HEK293 (cell line): ENCODE results near the gene TEAD2.

Source experiments
- CTCF ChIP-seq: fragments of 450-650 bp; formaldehyde crosslinking; IDR thresholded peaks from 2 replicates; pipeline ENCODE4 v1.5.1; 2016; ENCODE audit warnings: missing biosample characterization, missing genetic modification characterization
- GLI2 ChIP-seq: fragments of 450-650 bp; formaldehyde crosslinking; IDR thresholded peaks from 2 replicates; pipeline ENCODE4; 2017; ENCODE audit warnings: missing biosample characterization, missing genetic modification characterization, low read depth, borderline replicate concordance
- PRDM1 ChIP-seq: fragments of 450-650 bp; formaldehyde crosslinking; IDR thresholded peaks from 2 replicates; pipeline ENCODE4; 2016; ENCODE audit warnings: missing biosample characterization, missing genetic modification characterization
- SP2 ChIP-seq: fragments of 450-650 bp; formaldehyde crosslinking; IDR thresholded peaks from 2 replicates; pipeline ENCODE4 v1.5.1; 2016; ENCODE audit warnings: missing biosample characterization, missing genetic modification characterization
- YY1 ChIP-seq: fragments of 450-650 bp; formaldehyde crosslinking; IDR thresholded peaks from 2 replicates; pipeline ENCODE4 v1.5.1; 2018; ENCODE audit warnings: missing biosample characterization, missing genetic modification characterization
- ZBTB48 ChIP-seq: fragments of 450-650 bp; formaldehyde crosslinking; IDR thresholded peaks from 2 replicates; pipeline ENCODE4 v1.5.1; 2016; ENCODE audit warnings: missing biosample characterization, missing genetic modification characterization
- ZNF121 ChIP-seq: fragments of 450-650 bp; formaldehyde crosslinking; IDR thresholded peaks from 2 replicates; pipeline ENCODE4 v1.5.1; 2016; ENCODE audit warnings: missing biosample characterization, missing genetic modification characterization
- ZNF132 ChIP-seq: fragments of 450-650 bp; formaldehyde crosslinking; IDR thresholded peaks from 2 replicates; pipeline ENCODE4 v1.5.1; 2017; ENCODE audit warnings: missing biosample characterization, missing genetic modification characterization, borderline replicate concordance
- ZNF266 ChIP-seq: fragments of 450-650 bp; formaldehyde crosslinking; IDR thresholded peaks from 2 replicates; pipeline ENCODE4 v1.5.1; 2016; ENCODE audit warnings: missing biosample characterization, missing genetic modification characterization, low read depth
- ZNF274 ChIP-seq, 2 experiments: fragments of 200-500 bp in 1 of 2; fragments of 450-650 bp in 1 of 2; sonication (Bioruptor generic) in 1 of 2; formaldehyde crosslinking in 1 of 2; IDR thresholded peaks; 2 replicates each; pipeline versions ENCODE4 v1.5.1 to v1.6.1; 2014 to 2016; ENCODE audit warnings: borderline replicate concordance in 1 of 2, inconsistent platforms in 1 of 2, low read length in 1 of 2, missing biosample characterization in 1 of 2, missing genetic modification characterization in 1 of 2
- ZNF311 ChIP-seq: fragments of 450-650 bp; formaldehyde crosslinking; IDR thresholded peaks from 2 replicates; pipeline ENCODE4 v1.5.1; 2017; ENCODE audit warnings: missing biosample characterization, missing genetic modification characterization, borderline replicate concordance
- ZNF501 ChIP-seq: fragments of 450-650 bp; formaldehyde crosslinking; IDR thresholded peaks from 2 replicates; pipeline ENCODE4 v1.5.1; 2016; ENCODE audit warnings: missing biosample characterization, missing genetic modification characterization
- TF ChIP-seq, protein P1 (sequence below): fragments of 450-650 bp; formaldehyde crosslinking; IDR thresholded peaks from 2 replicates; pipeline ENCODE4 v1.5.1; 2016; ENCODE audit warnings: missing biosample characterization, missing genetic modification characterization

DNA sequence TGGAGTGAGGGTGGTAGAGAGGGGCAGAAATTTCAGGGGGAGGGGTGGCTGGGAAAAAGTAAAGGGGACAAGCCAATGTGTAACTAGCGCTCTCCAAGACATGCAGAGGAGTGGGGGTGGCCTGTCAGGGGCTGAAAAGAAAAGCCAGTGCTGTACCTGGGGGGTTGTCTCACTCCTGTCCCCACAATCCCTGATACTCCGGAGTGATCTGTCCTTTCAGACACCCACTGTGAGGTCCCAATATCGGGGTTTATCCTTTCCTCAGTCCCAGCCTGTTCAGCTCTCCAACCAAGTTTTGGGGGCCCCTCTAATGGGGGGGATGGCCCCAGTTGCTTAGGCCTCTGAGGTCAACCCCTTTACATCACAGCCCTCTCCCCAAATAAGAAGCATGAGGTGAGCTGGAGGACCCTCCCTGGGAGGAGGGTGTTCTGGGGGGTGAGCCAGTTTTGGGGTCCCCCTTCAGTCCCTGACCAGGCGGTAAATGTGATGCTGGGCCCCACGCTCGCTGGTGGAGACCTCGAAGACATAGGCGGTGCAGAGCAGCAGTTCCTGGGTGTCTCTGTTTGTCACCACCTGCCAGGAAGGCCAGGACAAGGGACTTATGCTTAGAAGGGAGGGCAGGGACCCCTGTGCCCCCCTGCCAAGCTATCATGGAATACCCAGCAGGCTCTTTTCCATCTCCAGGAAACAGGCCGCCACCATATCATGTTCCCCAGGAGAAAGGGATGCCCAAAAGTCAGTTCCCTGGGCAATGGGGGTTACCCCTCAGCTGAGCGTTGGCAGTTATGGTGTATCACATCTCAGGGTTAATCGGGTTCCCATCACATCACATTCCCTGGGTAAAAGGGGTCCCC, 21.1 kb downstream of the TEAD2 start:
- TF ChIP-seq YY1 (no peak), CTCF (tag by site-specific recombination) (no peak), ZNF132 (tag by site-specific recombination) (no peak), ZNF501 (no peak), SP2 (tag by site-specific recombination) (no peak), PRDM1 (tag by site-specific recombination) (no peak), ZNF266 (tag by site-specific recombination) (no peak), ZNF121 (tag by site-specific recombination) (no peak), ZNF274 (IDR thresholded peaks at IDR 0.05; ENCODE audit: low read length) (no peak), ZNF274 (tag by site-specific recombination; IDR thresholded peaks at IDR 0.05; ENCODE audit: borderline replicate concordance) (no peak), GLI2 (no peak), ZBTB48 (no peak), ZNF311 (no peak)
- TF ChIP-seq, protein P1, sequence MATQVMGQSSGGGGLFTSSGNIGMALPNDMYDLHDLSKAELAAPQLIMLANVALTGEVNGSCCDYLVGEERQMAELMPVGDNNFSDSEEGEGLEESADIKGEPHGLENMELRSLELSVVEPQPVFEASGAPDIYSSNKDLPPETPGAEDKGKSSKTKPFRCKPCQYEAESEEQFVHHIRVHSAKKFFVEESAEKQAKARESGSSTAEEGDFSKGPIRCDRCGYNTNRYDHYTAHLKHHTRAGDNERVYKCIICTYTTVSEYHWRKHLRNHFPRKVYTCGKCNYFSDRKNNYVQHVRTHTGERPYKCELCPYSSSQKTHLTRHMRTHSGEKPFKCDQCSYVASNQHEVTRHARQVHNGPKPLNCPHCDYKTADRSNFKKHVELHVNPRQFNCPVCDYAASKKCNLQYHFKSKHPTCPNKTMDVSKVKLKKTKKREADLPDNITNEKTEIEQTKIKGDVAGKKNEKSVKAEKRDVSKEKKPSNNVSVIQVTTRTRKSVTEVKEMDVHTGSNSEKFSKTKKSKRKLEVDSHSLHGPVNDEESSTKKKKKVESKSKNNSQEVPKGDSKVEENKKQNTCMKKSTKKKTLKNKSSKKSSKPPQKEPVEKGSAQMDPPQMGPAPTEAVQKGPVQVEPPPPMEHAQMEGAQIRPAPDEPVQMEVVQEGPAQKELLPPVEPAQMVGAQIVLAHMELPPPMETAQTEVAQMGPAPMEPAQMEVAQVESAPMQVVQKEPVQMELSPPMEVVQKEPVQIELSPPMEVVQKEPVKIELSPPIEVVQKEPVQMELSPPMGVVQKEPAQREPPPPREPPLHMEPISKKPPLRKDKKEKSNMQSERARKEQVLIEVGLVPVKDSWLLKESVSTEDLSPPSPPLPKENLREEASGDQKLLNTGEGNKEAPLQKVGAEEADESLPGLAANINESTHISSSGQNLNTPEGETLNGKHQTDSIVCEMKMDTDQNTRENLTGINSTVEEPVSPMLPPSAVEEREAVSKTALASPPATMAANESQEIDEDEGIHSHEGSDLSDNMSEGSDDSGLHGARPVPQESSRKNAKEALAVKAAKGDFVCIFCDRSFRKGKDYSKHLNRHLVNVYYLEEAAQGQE (tag by site-specific recombination), result no peak
